Measurements from ENCODE around the gene GRB7. TPM values are rescaled to one million over a fixed set of nuclear protein-coding genes. Genes with fewer than 3 reads are reported as not detected.

Gene GRB7
- polyA plus RNA-seq, 1 donor (not counting 4 experiments of a cell fraction or from before 2014, with no cell fraction given) = 4.2 TPM

GRCh38 chr17:39767147-39767546, 29.4 kb downstream of the GRB7 start:
- no peak for FAIRE-seq
- Histone ChIP-seq H3K9me1 (ENCODE audit: control insufficient read depth, extremely low read depth, insufficient read depth, low read length) (no peaks in the 10 kb centered on the region), H3K4me1 (ENCODE audit: control insufficient read depth, extremely low read depth, insufficient read depth, low read length) (peaks cover 26% of the 10 kb centered on the region), H3K79me2 (ENCODE audit: control insufficient read depth, insufficient read depth, low read length) (no peaks in the 10 kb centered on the region), H2AFZ (ENCODE audit: control insufficient read depth, low read length) (no peak overlapping the region), H3K4me3 (ENCODE audit: control insufficient read depth in 2 of 3, extremely low read depth in 1 of 3, insufficient read depth in 2 of 3, low read depth in 1 of 3, low read length in 3 of 3) (no peak overlapping the region), H3K9me3 (ENCODE audit: control insufficient read depth, low read depth, low read length) (peaks cover 14% of the 10 kb centered on the region), H3K4me2 (ENCODE audit: control insufficient read depth, extremely low read depth, insufficient read depth, low read depth, low read length) (no peak overlapping the region), H3K9ac (ENCODE audit: control insufficient read depth, extremely low read depth, insufficient read depth, low read length) (no peak overlapping the region), H3K27ac (ENCODE audit: control insufficient read depth, insufficient read depth, low read length) (no peak overlapping the region), H4K20me1 (ENCODE audit: control insufficient read depth, extremely low read depth, insufficient read depth, low read length) (peaks cover 3% of the 10 kb centered on the region), H3K27me3 (ENCODE audit: control insufficient read depth, extremely low read depth, insufficient read depth, low read length) (peaks cover 73% of the 10 kb centered on the region), H3K36me3 (ENCODE audit: control insufficient read depth in 2 of 2, extremely low read depth in 1 of 2, insufficient read depth in 2 of 2, low read length in 2 of 2) (no peaks in the 10 kb centered on the region)
- no peak for DNase-seq (ENCODE audit: low read depth, low spot score)
- dilution Hi-C loops (cut with MboI; ENCODE audit: extremely low pct_ligation_motif_present, low sequenced_read_pairs) = no loop called here
- TF ChIP-seq EZH2 (IDR thresholded peaks at IDR 0.05; ENCODE audit: low read length) = no peak
- no peak for TF ChIP-seq CTCF (optimal IDR thresholded peaks at IDR 0.05 in 1 of 3, IDR thresholded peaks at IDR 0.05 in 1 of 3, conservative IDR thresholded peaks at IDR 0.05 in 1 of 3; ENCODE audit: extremely low read depth in 1 of 3, insufficient read depth in 2 of 3, low read length in 3 of 3)

GRCh38 chr17:39769974-39770587, 32.3 kb downstream of the GRB7 start:
- H2AFZ ChIP-seq (ENCODE audit: control insufficient read depth, low read length) = no peak overlapping the region

More at GRCh38 chr17:39769974-39770587, 32.3 kb downstream of the GRB7 start:
- Histone ChIP-seq H3K9ac (ENCODE audit: control insufficient read depth, extremely low read depth, insufficient read depth, low read length) (no peak overlapping the region), H3K4me1 (ENCODE audit: control insufficient read depth, extremely low read depth, insufficient read depth, low read length) (peaks cover 19% of the 10 kb centered on the region), H4K20me1 (ENCODE audit: control insufficient read depth, extremely low read depth, insufficient read depth, low read length) (peaks cover 3% of the 10 kb centered on the region), H3K36me3 (ENCODE audit: control insufficient read depth in 2 of 2, extremely low read depth in 1 of 2, insufficient read depth in 2 of 2, low read length in 2 of 2) (no peaks in the 10 kb centered on the region), H3K79me2 (ENCODE audit: control insufficient read depth, insufficient read depth, low read length) (no peaks in the 10 kb centered on the region), H3K4me3 (ENCODE audit: control insufficient read depth in 2 of 3, extremely low read depth in 1 of 3, insufficient read depth in 2 of 3, low read depth in 1 of 3, low read length in 3 of 3) (no peak overlapping the region), H3K27ac (ENCODE audit: control insufficient read depth, insufficient read depth, low read length) (peak overlapping the region; percentile 16), H3K4me2 (ENCODE audit: control insufficient read depth, extremely low read depth, insufficient read depth, low read depth, low read length) (peak overlapping the region; percentile 45), H3K9me1 (ENCODE audit: control insufficient read depth, extremely low read depth, insufficient read depth, low read length) (no peaks in the 10 kb centered on the region), H3K27me3 (ENCODE audit: control insufficient read depth, extremely low read depth, insufficient read depth, low read length) (peaks cover 70% of the 10 kb centered on the region), H3K9me3 (ENCODE audit: control insufficient read depth, low read depth, low read length) (peaks cover 10% of the 10 kb centered on the region)
- FAIRE-seq = peak; percentile 98
- dilution Hi-C loops (cut with MboI; ENCODE audit: extremely low pct_ligation_motif_present, low sequenced_read_pairs) = no loop called here
- no peak for TF ChIP-seq EZH2 (IDR thresholded peaks at IDR 0.05; ENCODE audit: low read length)
- no peak for TF ChIP-seq CTCF (optimal IDR thresholded peaks at IDR 0.05 in 1 of 3, IDR thresholded peaks at IDR 0.05 in 1 of 3, conservative IDR thresholded peaks at IDR 0.05 in 1 of 3; ENCODE audit: extremely low read depth in 1 of 3, insufficient read depth in 2 of 3, low read length in 3 of 3)
- DNase-seq (ENCODE audit: low read depth, low spot score) = peak; percentile 86
